Upper lobe of left lung (tissue), 6 donors: ENCODE data around the gene RAB13. TPM values are rescaled to one million over a fixed set of nuclear protein-coding genes. Genes with fewer than 3 reads are reported as not detected.
A peak's percentile ranks its signal among the peaks of the same experiment; 100 is the strongest.

Source experiments
- ATAC-seq, 2 donors: fragments of 200-7000 bp; cut with Tn5 transposase; one replicate each; pipeline ENCODE4 v1.9.1; 2022; ENCODE audit warnings: mild to moderate bottlenecking in 2 of 2, moderate library complexity in 2 of 2; ENCODE audit not compliant: low FRiP score in 2 of 2
- DNase-seq, 2 donors: peaks; one replicate each; pipeline ENCODE4 v3.0.0-alpha.2; 2019 to 2020
- H3K27ac ChIP-seq, 4 donors: fragments of 200-600 bp; sonication (generic); one replicate each; pipeline ENCODE4 v1.5.1; 2016 to 2019
- H3K27me3 ChIP-seq, 4 donors: fragments of 200-600 bp; sonication (generic); one replicate each; pipeline ENCODE4 v1.5.1; 2017 to 2019
- H3K36me3 ChIP-seq, 4 donors: fragments of 200-600 bp; sonication (generic); one replicate each; pipeline ENCODE4 v1.5.1; 2016 to 2019
- H3K4me1 ChIP-seq, 4 donors: fragments of 200-600 bp; sonication (generic); one replicate each; pipeline ENCODE4 v1.5.1; 2018 to 2019
- H3K4me3 ChIP-seq, 4 donors: fragments of 200-600 bp; sonication (generic); one replicate each; pipeline ENCODE4 v1.5.1; 2017 to 2019; ENCODE audit warnings: mild to moderate bottlenecking in 2 of 4, moderate library complexity in 1 of 4
- H3K9me3 ChIP-seq, 4 donors: fragments of 200-600 bp; sonication (generic); one replicate each; pipeline ENCODE4 v1.5.1; 2018 to 2019
- EP300 ChIP-seq, 4 donors: sonication (generic); formaldehyde crosslinking; IDR thresholded peaks; one replicate each; pipeline ENCODE4 v1.5.1; 2017; ENCODE audit warnings: antibody characterized with exemption in 4 of 4, control low read depth in 2 of 4
- POLR2A ChIP-seq, 4 donors: fragments of 450-650 bp; IDR thresholded peaks; one replicate each; pipeline ENCODE4 v1.5.1; 2016 to 2017; ENCODE audit warnings: antibody characterized with exemption in 4 of 4, mild to moderate bottlenecking in 2 of 4
- POLR2AphosphoS5 ChIP-seq, 2 donors: sonication (generic); formaldehyde crosslinking; IDR thresholded peaks; one replicate each; pipeline ENCODE4 v1.5.1; 2017; ENCODE audit warnings: antibody characterized with exemption in 2 of 2
- WGBS, 2 donors: methylation state at CpG; one replicate each; pipeline ENCODE4 v1.1.5; 2017 to 2018; 5-methylcytosine and 5-hydroxymethylcytosine counted together
- small RNA-seq, 4 donors: library from RNA; depleted of rRNA; stranded (forward); fragments of <200 nt; gene quantifications; one replicate each; pipeline ENCODE3, GENCODE V24; 2016
- total RNA-seq, 6 donors: library from RNA; depleted of rRNA in 4 of 6; stranded (reverse); fragments of >200 nt in 4 of 6; gene quantifications; one replicate each; pipeline versions ENCODE4 v1.1.0 to v1.2.1, GENCODE V29; 2016 to 2021
- TF ChIP-seq, protein P1 (sequence below), 6 experiments: fragments of 450-650 bp in 4 of 6; fragments of 200-600 bp in 2 of 6; sonication (generic) in 2 of 6; IDR thresholded peaks; one replicate each; pipeline ENCODE4 v1.5.1; 2016 to 2019; ENCODE audit warnings: antibody characterized with exemption in 6 of 6
- donor health status: DM: no; HTN: no; CAD: no; lungs with moderate emphysema.
- donor health status: DM: no; HTN: yes; CAD: no; lungs with severe emphysema.

The RAB13 gene
- total RNA-seq, 6 donors from 2014 or later = 33.9 to 116 (median 56.6) TPM

DNA sequence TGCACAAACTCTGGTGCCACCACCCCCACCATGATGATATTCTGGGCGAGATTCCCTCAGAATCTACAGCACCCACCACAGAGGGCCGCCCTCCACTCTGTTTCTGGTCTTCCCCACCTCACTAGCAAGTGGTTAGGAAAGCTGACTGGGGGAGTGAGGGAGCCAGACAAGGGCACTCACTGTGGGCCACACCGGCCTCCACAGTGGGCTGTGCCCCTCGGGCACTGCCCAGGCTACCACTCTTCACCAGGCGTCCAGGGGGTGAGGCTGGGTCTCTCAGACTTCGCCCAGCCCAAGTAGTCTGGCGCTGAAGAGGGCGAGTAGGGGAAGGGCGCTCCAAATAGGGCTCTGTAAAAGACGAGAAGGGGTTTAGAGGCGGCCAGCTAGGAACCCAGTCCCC, 52.2 kb downstream of the RAB13 start:
- 94 to 95% methylated on average over 10 to 11 of the region's 11 CpGs for WGBS, 2 donors
- Histone ChIP-seq H3K27ac (no peak overlapping the region), H3K36me3 (peaks cover 37 to 95% (median 82%) of the 10 kb centered on the region in 4 donors), H3K4me1 (peaks cover 0 to 2% (median 0%) of the 10 kb centered on the region in 4 donors), H3K4me3 (no peak overlapping the region), H3K27me3 (no peaks in the 10 kb centered on the region), H3K9me3 (no peaks in the 10 kb centered on the region)
- ATAC-seq = no peak
- TF ChIP-seq POLR2AphosphoS5 (IDR thresholded peaks at IDR 0.05) = no peak
- TF ChIP-seq POLR2A (IDR thresholded peaks at IDR 0.05) = no peak
- TF ChIP-seq, protein P1, sequence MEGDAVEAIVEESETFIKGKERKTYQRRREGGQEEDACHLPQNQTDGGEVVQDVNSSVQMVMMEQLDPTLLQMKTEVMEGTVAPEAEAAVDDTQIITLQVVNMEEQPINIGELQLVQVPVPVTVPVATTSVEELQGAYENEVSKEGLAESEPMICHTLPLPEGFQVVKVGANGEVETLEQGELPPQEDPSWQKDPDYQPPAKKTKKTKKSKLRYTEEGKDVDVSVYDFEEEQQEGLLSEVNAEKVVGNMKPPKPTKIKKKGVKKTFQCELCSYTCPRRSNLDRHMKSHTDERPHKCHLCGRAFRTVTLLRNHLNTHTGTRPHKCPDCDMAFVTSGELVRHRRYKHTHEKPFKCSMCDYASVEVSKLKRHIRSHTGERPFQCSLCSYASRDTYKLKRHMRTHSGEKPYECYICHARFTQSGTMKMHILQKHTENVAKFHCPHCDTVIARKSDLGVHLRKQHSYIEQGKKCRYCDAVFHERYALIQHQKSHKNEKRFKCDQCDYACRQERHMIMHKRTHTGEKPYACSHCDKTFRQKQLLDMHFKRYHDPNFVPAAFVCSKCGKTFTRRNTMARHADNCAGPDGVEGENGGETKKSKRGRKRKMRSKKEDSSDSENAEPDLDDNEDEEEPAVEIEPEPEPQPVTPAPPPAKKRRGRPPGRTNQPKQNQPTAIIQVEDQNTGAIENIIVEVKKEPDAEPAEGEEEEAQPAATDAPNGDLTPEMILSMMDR (IDR thresholded peaks at IDR 0.05) = no peak
- TF ChIP-seq EP300 (IDR thresholded peaks at IDR 0.05) = no peak
- no peak for DNase-seq

DNA sequence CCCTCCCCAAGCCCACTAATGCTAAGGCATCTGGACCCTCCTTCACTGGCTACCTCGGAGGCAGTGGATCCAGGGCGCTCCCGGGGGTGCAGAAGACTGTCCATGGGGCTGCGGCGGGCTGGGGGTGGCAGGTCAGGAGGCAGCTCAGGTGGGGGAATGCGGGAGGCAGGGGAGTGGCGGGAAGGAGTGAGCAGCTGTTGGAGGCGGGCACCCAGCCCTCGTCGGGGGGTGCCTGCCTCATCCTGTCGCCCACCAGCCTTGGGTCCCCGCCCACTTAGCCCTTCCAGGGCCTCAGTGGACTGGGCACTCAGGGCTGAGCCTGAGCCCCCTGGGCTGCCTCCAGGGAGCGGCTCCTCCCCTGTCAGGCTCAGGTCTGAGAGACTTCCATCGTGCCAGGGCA, 52.7 kb downstream of the RAB13 start:
- 92 to 95% methylated on average over 11 to 14 of the region's 14 CpGs for WGBS, 2 donors
- Histone ChIP-seq H3K4me1 (peaks cover 0 to 8% (median 0%) of the 10 kb centered on the region in 4 donors), H3K27ac (no peak overlapping the region), H3K36me3 (peaks cover 37 to 90% (median 77%) of the 10 kb centered on the region in 4 donors), H3K9me3 (no peaks in the 10 kb centered on the region), H3K4me3 (no peak overlapping the region), H3K27me3 (no peaks in the 10 kb centered on the region)
- DNase-seq = peak in 1 of 2 donors; percentile 56
- TF ChIP-seq POLR2AphosphoS5 (IDR thresholded peaks at IDR 0.05) (no peak), EP300 (IDR thresholded peaks at IDR 0.05) (no peak), POLR2A (IDR thresholded peaks at IDR 0.05) (no peak)
- TF ChIP-seq, protein P1 (IDR thresholded peaks at IDR 0.05) = no peak
- no peak for ATAC-seq

DNA sequence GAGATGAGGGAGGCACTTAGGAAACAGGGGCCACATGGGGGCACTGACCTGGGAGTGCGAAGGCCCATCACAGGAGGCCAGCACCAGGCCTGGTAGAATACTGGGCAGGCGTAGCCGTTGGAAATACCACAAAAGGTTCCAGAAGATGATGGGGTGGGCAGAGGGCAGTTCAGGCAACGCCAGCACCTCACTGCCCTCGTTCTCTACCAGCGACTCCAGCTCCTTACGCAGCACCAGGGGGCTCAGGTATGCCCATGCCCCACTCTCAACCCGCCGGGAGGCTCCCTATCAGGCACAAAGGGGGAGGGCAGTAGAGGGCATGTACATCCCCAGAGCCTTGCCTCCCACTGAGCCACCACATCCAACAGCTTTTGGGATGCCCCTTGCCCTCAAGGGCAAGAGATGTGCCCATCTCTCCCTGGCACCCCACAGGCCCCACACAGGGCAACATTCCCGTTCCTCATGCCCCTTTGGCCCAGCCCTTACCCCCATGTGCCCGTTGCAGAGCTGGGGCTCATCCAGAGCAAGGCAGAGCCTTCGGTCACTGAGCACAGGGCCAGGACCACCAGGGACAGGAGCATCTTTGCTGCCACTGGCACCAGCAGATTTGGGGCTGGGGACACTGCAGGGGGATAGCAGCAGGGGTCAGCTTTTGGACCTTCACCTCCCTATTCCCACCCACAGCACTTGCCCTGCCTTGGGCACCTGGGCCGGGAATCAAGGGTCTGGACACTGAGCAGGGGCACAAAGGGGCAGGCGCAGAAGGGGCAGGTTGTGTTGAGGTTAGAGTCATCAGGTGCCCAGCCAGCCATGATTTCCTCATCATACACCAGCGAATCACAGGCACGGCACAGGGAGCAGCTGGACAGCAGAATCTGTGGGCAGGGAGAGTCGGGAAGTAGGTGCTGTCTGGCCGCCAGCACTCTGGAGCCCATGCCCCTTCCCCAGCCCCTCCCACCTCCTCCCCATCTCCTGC, 53.7 kb downstream of the RAB13 start:
- ATAC-seq (no peak), DNase-seq (no peak)
- H3K4me3 ChIP-seq = no peak overlapping the region
- H3K27ac ChIP-seq = no peak overlapping the region
- peaks cover 36 to 80% (median 70%) of the 10 kb centered on the region in 4 donors for H3K36me3 ChIP-seq
- H3K4me1 ChIP-seq = peaks cover 0 to 8% (median 2%) of the 10 kb centered on the region in 4 donors
- WGBS, 2 donors = 95% methylated on average over 9 to 17 of the region's 18 CpGs
- no peak for TF ChIP-seq POLR2AphosphoS5 (IDR thresholded peaks at IDR 0.05)
- TF ChIP-seq EP300 (IDR thresholded peaks at IDR 0.05) = no peak
- TF ChIP-seq POLR2A (IDR thresholded peaks at IDR 0.05) = no peak
- TF ChIP-seq, protein P1 (IDR thresholded peaks at IDR 0.05) = no peak
- H3K9me3 ChIP-seq = no peaks in the 10 kb centered on the region
- H3K27me3 ChIP-seq = no peaks in the 10 kb centered on the region

Small RNA genes within 50 kb of the gene (small RNA-seq; reads per million reads assigned to genes)
- 0 to 0.43 (median 0.03) reads per million in 4 donors for gene MIR6737

Other genes starting within 250 kb of the RAB13 start
- 100 to 1,000 TPM in 5 of 6 donors, 10 to 100 TPM in 1; 92.8 to 272 (median 167) TPM for gene SLC27A3, start 210.9 kb downstream of the RAB13 start, total RNA-seq
- gene GATAD2B, start 63.4 kb downstream of the RAB13 start, total RNA-seq = 10 to 100 TPM; 16.0 to 50.3 (median 37.8) TPM
- gene DENND4B, start 39.6 kb downstream of the RAB13 start, total RNA-seq = 100 to 1,000 TPM in 4 of 6 donors, 10 to 100 TPM in 2; 43.3 to 151 (median 103) TPM
- gene CRTC2, start 27.7 kb downstream of the RAB13 start, total RNA-seq = 10 to 100 TPM; 19.4 to 93.2 (median 37.6) TPM
- gene SLC39A1, start 22.8 kb downstream of the RAB13 start, total RNA-seq = 100 to 1,000 TPM in 3 of 6 donors, 10 to 100 TPM in 3; 41.9 to 145 (median 102) TPM
- gene CREB3L4, start 18.4 kb downstream of the RAB13 start, total RNA-seq = 10 to 100 TPM in 3 of 6 donors, 1 to 10 TPM in 3; 4.7 to 17.4 (median 9.4) TPM
- gene JTB, start 8.7 kb downstream of the RAB13 start, total RNA-seq = 100 to 1,000 TPM; 123 to 285 (median 157) TPM
- 1,000 to 10,000 TPM in 5 of 6 donors, 100 to 1,000 TPM in 1; 551 to 2,666 (median 1,424) TPM for gene RPS27, start 4.4 kb upstream of the RAB13 start, total RNA-seq
- under 1 TPM in 4 of 6 donors, not detected in 2; 0.11 to 0.91 (median 0.30) TPM for gene NUP210L, start 168.7 kb upstream of the RAB13 start, total RNA-seq
- gene TPM3, start 205.8 kb upstream of the RAB13 start, total RNA-seq = 100 to 1,000 TPM; 149 to 452 (median 344) TPM
- 1 to 10 TPM in 2 of 6 donors, not detected in 4; 5.9 to 6.5 TPM for gene CFAP141, start 220.0 kb upstream of the RAB13 start, total RNA-seq
- 100 to 1,000 TPM in 5 of 6 donors, 10 to 100 TPM in 1; 77.5 to 137 (median 119) TPM for gene UBAP2L, start 234.6 kb upstream of the RAB13 start, total RNA-seq